Measurements from ENCODE around the gene PHLPP1.

- TF ChIP-seq CTCF (conservative IDR thresholded peaks at IDR 0.05; ENCODE audit: low read depth, low read length) (no peak), BHLHE40 (IDR thresholded peaks at IDR 0.05; ENCODE audit: low read depth, low read length) (no peak), MAFK (IDR thresholded peaks at IDR 0.05; ENCODE audit: low read depth, low read length) (no peak), MXI1 (IDR thresholded peaks at IDR 0.05; ENCODE audit: borderline replicate concordance, low read depth, low read length) (no peak), POLR2A (IDR thresholded peaks at IDR 0.05; ENCODE audit: low read depth, low read length) (no peak), CHD1 (IDR thresholded peaks at IDR 0.05; ENCODE audit: low read depth, low read length) (no peak)
These were observed 92.1 kb downstream of the PHLPP1 start for GRCh38 chr18:62807396-62807795.

Data from IMR-90 (cell line).